HG03460 (cell line): ENCODE results near the gene SNX6.
"Not testable (repeated sequence)": the region's sequence is repeated elsewhere in the genome, so short reads cannot be mapped to it uniquely, and the experiment has no call there.

Source experiments
- ATAC-seq: cut with Tn5 transposase; IDR thresholded peaks from one replicate; pipeline ENCODE4 v1.9.1; 2021; ENCODE audit not compliant: unreplicated experiment

The SNX6 gene

DNA sequence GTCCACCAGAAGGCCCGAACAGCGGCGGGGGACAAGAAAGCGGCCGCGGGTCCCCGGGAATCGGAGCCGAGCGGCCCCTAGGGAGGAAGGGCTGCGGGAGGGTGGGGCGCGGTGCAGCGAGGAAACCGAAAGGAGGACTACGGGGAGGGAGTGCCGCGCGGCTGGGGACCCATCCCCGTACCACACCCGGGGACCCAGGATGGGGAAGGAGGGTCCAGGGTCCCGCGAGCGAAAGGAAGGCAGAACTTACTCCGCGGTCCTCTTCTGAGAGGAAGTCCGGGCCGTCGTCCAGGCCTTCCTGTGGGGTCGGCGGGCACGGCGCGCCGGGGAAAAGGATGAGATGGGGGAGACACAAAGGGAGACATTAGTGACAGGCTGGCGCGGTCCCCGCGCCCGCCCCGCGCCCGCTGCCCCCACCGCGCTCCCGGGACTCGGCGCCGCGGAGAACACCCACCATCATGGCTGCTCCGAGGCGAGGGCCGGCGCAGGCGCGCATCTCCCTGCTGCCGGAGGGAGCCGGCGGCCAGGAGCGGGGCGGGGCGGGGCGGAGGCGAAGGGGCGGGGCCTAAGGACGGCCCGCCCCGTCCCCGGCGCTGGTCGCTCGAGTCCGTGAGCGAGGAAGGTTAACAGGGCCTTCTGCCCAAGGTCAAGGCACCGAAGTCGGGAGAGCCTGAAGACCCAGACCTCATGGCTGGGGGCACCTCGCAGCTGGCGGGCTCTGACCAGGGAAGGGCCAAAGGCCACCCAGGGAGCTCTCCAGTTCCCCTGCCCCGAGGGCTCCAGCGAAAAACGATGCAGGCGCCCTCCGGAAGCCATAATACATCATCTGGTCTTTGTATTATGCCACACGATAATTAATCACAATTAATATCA lies at the start of gene SNX6:
Gene SNX6, minus strand, starts transcription at position 492 of the 873 bp plus-strand sequence. Its CDS starts 32 bp downstream, at position 460.
- peak; percentile 93 for ATAC-seq

- no peak for ATAC-seq
Measured at GRCh38 chr14:34678735-34679134, 48.8 kb upstream of the SNX6 start.

GRCh38 chr14:34678306-34678705 lies 48.4 kb upstream of the SNX6 start:
- no peak for ATAC-seq

- ATAC-seq = no peak
Measured at GRCh38 chr14:34676516-34677211, 46.7 kb upstream of the SNX6 start.

DNA sequence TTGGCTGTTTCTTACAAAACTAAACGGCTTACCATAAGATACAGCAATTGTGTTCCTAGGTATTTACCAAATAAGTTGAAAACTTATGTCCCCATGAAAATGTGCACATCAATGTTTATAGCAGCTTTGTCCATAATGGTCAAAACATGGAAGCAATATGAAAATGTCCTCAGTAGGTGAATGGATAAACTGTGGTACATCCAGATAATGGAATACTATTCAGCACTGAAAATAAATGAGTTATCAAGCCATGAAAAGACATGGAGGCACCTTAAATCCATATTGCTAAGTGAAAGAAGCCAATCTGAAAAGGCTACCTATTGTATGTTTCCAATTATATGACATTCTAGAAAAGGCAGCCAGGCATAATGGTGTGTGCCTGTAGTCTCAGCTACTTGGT lies 43.8 kb upstream of the SNX6 start:
- no peak for ATAC-seq

GRCh38 chr14:34671716-34672115 lies 41.8 kb upstream of the SNX6 start:
- no peak for ATAC-seq

GRCh38 chr14:34668111-34668510 lies 38.2 kb upstream of the SNX6 start:
- no peak for ATAC-seq

DNA sequence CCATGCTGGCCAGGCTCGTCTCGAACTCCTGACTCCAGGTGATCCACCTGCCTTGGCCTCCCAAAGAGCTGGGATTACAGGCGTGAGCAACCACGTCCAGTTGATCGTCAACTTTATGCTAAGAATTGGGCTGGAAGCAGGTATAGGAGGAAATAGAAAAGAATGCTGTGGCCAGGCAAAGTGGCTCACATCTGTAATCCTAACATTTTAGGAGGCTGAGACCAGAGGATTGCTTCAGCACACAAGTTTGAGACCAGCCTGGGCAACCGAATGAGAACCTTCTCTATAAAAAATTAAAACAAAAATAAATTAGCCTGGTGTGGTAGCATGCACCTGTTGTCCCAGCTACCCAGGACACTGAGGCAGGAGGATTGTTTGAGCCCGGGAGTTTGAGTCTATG lies 37.1 kb upstream of the SNX6 start:
- ATAC-seq = no peak

- ATAC-seq = no peak
Measured at GRCh38 chr14:34665785-34666435, 36.0 kb upstream of the SNX6 start.

- no peak for ATAC-seq
Measured at GRCh38 chr14:34662561-34663088, 32.7 kb upstream of the SNX6 start.

- ATAC-seq = no peak
Measured at GRCh38 chr14:34660796-34661195, 30.8 kb upstream of the SNX6 start.

GRCh38 chr14:34655959-34656358 lies 26.0 kb upstream of the SNX6 start:
- no peak for ATAC-seq

DNA sequence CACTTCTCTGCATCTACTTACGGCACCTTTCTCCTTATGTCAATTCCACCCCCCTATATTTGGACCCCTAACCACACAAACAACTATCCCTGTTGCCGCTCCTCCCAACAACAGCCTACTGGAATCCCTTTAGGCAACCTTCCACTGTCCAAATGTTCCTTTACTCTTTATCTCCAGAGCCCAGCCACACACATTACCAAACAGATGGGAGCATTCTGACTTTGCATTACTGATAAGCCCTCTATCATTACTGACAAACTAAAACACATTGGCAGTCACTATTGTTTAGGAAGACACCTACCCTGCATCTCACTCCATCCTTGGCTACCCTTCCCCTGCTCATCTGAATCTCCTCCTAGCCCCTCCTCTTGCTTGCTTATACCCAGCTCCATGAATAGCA lies 23.1 kb upstream of the SNX6 start:
- ATAC-seq = not testable (repeated sequence)

GRCh38 chr14:34652348-34652747 lies 22.4 kb upstream of the SNX6 start:
- not testable (repeated sequence) for ATAC-seq

DNA sequence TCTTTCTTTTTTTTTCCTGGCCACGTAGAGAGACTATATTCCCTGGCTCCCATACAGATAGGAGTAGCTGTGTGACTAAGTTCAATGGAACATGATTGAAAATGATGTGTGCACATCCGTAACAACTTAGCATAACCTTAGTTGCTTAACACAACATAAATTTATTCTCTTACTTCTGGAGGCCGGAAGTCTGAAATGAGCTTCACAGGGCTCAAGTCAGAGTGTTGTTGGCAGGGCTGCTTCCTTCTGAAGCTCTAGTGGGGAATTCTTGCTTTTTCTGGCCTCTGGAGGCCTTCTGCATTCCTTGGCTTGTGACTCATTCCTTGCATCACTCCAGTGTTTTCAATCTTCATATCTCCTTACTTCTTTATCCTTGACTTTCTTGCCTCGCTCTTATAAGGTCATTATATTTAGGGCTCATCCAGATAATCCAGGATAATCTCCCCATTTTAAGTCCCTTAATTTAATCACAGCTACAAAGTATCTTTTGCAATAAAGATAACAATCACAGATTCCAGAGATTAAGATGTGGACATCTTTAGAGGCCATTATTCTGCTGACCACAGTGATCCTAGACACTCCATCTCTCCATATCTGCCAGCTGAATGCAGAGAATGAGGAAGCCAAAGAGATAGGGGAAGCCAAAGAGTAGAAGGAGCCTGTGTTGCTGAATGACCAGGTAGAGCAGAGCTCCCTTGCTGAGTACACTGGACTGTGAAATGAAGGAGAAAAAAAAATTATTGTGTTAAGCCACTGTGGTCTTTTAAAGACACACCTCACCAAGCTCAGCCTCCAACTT lies 21.0 kb upstream of the SNX6 start:
- ATAC-seq = no peak

GRCh38 chr14:34650006-34650405 lies 20.1 kb upstream of the SNX6 start:
- not testable (repeated sequence) for ATAC-seq

- ATAC-seq = no peak
Measured at GRCh38 chr14:34649344-34649743, 19.4 kb upstream of the SNX6 start.

GRCh38 chr14:34646570-34647255 lies 16.8 kb upstream of the SNX6 start:
- no peak for ATAC-seq

DNA sequence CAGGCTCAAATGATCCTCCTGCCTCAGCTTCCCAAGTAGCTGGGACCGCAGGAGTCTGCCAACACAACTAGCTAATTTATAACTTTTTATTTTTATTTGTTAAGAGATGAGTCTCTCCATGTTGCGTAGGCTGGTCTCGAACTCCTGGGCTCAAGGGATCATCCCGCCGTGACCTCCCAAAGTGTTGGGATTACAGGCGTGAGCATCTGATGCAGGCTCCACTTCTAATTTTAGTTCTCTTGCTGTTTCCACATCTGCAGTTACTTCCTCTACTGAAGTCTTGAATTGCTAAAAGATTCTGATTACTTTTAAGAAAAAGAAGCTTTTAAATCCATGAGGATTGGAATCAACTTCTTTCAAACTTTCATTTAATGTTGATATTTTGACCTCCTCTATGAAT lies 13.4 kb upstream of the SNX6 start:
- ATAC-seq = no peak

DNA sequence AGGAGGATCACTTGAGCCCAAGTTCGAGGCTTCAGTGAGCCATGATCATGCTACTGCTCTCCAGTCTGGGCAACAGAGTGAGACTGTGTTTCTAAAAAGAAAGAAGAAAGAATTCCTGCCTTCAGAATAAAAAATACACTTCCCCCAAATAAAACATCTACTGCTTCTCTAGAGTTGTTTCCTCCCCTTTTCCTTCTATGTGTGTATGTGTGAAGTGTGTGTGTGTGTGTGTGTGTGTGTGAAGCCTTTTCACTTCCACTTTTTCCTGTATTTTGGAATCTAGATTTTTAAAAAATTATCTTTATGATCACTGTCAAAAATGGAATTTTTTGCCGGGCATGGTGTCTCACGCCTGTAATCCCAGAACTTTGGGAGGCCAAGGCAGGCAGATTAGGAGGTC lies 12.6 kb upstream of the SNX6 start:
- ATAC-seq = no peak
